GM18505 (cell line): Measurements from ENCODE around the gene SEC24B.
"Not testable (repeated sequence)": the region's sequence is repeated elsewhere in the genome, so short reads cannot be mapped to it uniquely, and the experiment has no call there.

Experiments
- ATAC-seq: cut with Tn5 transposase; IDR thresholded peaks from one replicate; pipeline ENCODE4 v1.9.1; 2021; ENCODE audit not compliant: unreplicated experiment
- POLR2A ChIP-seq: IDR thresholded peaks from 4 replicates; pipeline ENCODE4 v1.6.1; 2011; ENCODE audit warnings: borderline replicate concordance; ENCODE audit not compliant: insufficient read depth, insufficient read length; ENCODE audit errors: extremely low read depth

The SEC24B gene

DNA sequence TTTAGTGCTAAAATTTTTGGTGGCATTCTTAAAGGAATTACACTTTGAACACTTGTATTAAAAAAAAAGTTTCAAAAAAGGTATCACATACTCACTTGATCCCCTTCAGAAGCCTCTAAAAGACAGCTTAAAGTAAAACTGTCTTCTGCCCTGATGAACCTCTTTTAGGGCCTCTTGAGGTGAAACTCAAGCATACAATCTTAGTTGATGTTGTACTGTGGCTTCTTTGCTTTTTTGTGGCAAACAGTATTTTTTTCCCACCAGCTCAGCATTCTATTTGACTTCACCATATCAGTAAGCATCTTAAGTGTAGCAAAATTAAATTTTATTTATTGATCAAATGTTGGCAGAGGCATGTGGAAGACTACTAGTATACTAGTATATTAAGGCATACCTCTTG, 13.7 kb downstream of the SEC24B start:
- ATAC-seq, result no peak
- no peak for TF ChIP-seq POLR2A

DNA sequence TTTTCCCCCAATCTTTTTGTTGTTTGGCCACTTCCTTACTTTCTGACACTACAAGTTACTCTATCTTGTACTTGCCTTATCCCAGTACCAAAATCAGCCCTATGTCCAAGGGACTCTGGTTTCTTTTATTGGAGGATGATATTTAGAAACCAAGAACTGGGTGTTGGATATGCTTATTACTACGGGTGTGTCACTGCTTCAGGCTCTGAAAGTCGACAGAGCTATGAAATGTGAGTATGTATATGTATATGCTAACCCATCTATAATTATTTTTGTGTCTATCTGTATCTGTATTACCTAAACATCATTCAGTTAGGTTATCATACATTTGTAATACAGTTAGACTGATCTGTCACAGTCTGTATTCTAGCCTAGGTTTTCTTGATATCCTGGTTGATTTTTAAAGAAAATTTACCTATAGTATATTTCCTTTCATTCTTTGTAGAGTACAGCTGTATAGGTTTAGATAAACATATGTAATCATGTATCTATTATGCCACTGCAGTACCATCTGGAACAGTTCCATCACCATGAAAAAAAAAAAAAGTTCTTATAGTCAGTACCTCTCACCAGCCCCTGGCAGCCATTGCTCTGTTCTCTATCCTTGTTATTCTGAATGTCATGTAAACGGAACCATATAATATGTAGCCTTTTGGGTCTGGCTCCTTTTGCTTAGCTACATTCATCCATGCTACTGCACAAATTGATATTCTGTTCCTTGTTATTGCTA, 18.1 kb downstream of the SEC24B start:
- ATAC-seq, result no peak
- TF ChIP-seq POLR2A, result no peak

DNA sequence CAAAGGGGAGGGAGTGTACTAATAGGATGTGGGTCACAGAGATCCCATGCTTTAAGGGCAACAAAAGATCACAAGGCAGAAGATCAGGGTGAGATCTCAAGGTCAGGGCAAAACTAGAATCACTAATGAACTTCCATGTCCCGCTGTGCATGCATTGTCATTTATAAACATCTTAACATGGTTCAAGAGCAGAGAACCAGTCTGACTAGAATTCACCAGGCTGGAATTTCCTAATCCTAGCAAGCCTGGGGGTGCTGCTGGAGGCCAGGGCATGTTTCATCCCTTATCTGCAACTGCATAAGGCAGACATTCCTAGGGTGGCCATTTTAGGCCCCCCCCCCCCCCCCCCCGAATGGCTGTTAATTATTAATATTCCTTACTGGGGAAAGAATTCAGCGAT, 19.5 kb downstream of the SEC24B start:
- not testable (repeated sequence) for ATAC-seq

DNA sequence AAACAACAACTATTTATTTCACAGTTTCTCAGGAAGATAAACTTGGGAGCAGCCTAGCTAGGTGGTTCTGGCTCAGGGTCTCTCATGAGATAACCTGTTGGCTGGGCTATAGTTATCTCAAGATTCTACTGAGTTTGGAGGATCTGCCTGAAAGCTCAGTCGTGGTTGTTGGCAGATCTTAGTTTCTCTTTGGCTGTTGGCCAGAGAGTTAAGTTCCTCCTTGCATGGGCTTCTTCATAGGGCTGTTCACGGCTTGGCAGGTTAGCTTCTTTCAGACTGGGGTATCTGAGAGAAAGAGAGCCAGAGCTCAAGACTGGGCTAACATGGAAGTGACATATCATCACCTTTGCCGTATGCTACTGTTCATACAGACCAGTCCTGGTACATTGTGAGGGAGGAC, 28.7 kb downstream of the SEC24B start:
- no peak for TF ChIP-seq POLR2A
- peak; percentile 81 for ATAC-seq

DNA sequence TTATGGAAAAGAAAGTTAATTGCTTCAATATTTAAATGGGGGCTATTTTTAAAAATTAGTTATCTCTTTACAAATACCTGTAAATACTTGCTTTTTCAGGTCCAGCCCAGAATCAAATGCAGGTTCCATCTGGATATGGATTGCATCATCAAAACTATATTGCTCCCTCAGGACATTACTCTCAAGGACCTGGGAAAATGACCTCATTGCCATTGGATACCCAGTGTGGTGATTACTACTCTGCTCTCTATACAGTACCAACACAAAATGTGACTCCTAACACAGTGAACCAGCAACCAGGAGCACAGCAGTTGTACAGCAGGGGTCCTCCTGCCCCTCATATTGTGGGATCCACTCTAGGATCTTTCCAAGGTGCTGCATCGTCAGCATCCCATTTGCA, 29.2 kb downstream of the SEC24B start:
- ATAC-seq, result no peak
- TF ChIP-seq POLR2A, result no peak

DNA sequence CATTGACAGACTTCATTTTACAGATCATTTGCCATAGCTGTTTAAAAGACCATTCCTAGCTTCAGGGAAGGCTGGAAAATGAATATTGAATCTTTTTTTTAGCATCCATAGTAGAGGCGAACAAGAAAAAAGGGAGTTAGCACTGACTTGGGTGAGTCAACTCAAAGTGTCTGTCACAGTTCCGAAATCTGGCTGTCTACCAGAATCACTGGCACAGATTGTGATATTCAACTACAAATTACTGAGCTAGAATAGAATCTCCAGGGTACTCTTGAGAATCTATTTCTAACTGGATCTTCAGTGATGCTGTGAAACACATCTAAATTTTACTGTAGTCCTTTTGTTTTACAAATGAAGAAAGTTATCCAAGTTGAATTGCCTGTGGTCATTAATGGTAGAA, 31.5 kb downstream of the SEC24B start:
- no peak for TF ChIP-seq POLR2A
- no peak for ATAC-seq

DNA sequence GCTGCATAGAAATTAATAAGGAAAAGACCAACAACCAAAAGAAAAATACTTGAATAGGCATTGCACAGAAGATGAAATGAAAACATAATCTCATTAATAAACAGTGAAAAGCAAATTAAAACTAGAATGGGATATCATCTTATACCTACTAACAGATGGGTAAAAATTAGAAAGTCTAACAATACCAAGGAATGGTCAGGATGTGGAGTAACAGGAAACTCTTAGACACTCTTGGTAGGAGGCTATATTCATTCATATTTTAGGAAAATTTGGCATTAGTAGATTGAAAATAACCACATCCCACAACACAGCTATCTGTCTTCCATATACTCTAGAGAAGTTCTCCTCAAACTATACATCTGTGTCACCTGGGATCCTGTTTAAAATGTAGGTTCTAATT, 36.3 kb downstream of the SEC24B start:
- ATAC-seq, result no peak
- TF ChIP-seq POLR2A, result no peak

DNA sequence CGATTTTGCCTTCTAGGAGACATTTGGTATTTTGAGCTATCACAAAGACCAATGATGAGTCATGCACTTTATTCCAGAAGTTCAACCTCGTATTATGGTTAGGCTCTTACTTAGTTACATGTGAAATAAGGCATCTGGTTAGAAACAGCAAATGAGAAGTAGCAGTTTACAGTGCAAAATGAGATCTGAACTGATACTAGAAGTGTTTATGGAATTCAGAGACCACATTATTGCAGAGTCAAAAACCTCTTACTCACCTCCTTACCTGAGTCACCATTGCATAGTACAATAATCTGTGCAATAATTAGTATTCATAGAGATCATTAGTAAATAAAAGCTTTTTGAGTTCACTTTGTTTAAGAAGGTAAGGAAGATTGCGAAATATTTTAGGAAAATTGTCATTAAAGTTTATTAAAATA, 38.7 kb downstream of the SEC24B start:
- TF ChIP-seq POLR2A, result no peak
- no peak for ATAC-seq

DNA sequence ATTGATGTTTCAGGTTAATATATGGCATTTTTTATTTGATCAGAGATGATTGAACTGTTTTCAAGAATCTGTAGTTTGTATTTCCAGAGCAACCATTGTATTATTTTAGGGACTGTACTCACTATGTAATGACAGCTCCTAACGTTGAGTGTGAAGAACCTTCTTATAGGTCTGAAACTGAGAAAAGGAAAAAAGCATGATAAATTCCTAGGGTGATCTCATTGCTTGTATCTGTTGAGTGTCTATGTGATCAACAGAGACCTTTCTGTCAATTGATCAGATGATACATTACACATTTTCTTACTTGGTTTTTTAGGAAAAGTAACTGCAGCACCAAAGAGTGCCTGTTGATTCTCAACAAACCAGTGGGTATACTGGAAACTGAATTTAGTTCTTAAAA, 40.2 kb downstream of the SEC24B start:
- ATAC-seq, result no peak
- TF ChIP-seq POLR2A, result no peak

DNA sequence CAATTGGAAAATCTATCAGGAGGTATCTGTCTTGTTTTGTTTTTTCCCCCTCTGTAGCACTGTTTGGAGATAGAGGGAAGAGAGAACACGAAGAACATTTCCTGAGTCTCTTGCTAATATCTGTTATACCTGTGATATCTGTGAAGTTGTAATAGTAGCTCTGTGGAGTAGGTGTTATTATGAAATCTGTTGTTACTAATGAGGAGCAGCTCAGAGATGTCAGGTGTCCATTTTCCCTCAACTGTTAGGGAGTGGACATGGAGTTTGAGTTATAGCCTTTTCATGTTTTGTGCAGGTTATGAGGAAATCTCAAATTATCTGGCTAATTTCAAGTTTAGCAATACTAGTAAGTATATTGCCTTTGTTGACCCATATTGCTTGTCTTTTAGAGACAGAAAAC, 52.4 kb downstream of the SEC24B start:
- ATAC-seq, result no peak
- TF ChIP-seq POLR2A, result no peak

DNA sequence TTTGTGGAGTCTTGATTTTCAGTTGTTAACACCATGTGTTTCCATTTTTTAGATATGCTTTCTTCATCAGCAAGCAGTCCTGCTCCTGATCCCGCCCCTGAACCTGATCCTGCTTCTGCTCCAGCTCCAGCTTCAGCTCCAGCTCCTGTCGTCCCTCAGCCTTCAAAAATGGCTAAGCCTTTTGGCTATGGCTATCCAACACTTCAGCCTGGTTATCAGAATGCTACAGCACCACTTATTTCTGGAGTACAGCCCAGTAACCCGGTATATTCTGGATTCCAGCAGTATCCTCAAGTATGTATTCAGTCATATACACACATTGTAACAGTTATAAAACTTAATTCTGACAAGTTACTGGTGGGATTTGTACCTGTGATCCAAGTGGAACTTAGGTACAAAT, 60.9 kb downstream of the SEC24B start:
- TF ChIP-seq POLR2A, result no peak
- ATAC-seq, result no peak

DNA sequence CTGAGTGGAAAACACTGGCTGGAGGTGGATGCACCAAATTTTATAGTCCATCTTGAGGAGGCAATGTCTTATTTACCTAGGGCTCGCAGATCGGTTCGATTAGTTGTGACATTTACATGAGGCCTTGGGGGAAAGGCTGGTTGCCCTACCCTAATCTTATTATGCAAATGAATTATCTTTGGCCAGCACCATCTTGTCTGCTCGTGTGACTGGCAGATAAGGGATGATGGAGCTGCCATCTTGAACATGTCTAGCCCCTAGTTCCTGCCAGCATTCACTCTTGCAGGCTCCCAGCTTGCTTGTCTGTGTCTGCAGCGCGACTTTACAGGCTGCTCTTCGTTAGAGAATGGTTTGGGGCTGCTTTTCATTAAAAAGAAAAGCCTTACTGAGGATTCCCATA, 61.9 kb downstream of the SEC24B start:
- no peak for TF ChIP-seq POLR2A
- no peak for ATAC-seq

DNA sequence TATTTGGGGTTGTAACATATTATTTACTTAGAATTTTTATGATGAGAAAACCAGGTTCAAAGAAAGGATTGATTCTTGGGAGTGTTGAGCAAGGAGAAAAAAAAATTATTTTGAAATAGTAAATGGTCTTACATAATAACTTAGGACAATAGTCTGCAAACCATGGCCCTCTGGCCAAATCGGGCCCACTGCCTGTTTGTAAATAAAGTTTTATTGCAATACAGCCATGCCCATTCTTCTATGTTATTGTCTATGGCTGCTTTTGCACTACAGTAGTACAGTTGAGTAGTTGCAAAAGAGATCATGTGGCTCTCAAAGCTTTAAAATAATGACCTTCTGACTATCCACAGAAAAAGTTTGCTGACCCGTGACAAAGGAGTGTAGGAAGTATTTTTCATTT, 63.3 kb downstream of the SEC24B start:
- TF ChIP-seq POLR2A, result no peak
- ATAC-seq, result no peak

DNA sequence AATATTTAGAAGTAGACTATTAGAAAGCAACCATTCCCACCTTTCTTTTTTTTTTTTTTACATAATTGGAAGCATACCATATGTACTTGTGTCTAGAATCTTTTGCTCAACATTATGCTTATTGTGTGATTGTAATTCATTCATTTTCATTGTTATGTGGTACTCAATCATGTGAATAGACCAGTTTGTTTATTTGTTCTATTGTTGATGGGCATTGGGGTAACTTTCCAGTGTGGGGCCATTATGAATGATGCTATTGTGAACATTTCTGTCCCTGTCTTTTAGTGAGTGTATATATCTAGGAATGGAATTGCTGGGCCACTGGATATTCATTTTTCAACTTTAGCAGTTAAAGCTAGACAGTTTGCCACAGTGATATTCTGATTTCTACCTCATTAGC, 63.9 kb downstream of the SEC24B start:
- no peak for ATAC-seq
- TF ChIP-seq POLR2A, result no peak

DNA sequence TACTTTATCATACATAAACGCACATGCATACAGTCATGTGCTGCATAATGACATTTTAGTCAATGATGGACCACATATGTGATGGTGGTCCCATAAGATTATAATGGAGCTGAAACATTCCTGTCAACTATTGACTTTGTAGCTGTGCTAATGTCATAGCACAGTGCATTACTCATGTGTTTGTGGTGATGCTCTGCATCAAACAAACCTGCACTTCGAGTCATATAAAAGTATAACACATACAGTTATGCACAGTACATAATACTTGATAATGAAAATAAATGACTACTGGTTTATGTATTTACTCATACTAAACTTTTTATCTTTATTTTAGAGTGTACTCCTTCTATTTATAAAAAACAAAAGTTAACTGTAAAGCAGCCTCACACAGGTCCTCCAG, 65.9 kb downstream of the SEC24B start:
- TF ChIP-seq POLR2A, result no peak
- no peak for ATAC-seq
